Memory B cell (primary cell): ENCODE measurements around the gene APOC3.

Experiments
- ATAC-seq: fragments of 150-1000 bp; cut with Tn5 transposase; 2 replicates; pipeline ENCODE4 v1.10.0; 2021; ENCODE audit warnings: low read depth, mild to moderate bottlenecking, moderate library complexity
- DNase-seq, 2 donors: peaks; one replicate each; pipeline ENCODE4 v3.0.0; 2022; ENCODE audit warnings: low spot score in 2 of 2
- H3K27ac Mint-ChIP-seq: one replicate; pipeline ENCODE4 v1.8.0; 2022; ENCODE audit warnings: mild to moderate bottlenecking, moderate library complexity, mixed read lengths
- H3K27me3 Mint-ChIP-seq: one replicate; pipeline ENCODE4 v1.8.0; 2022; ENCODE audit warnings: mixed read lengths
- H3K36me3 Mint-ChIP-seq: one replicate; pipeline ENCODE4 v1.8.0; 2022; ENCODE audit warnings: mild to moderate bottlenecking, mixed read lengths
- H3K4me1 Mint-ChIP-seq: one replicate; pipeline ENCODE4 v1.8.0; 2022; ENCODE audit warnings: mixed read lengths
- H3K4me3 Mint-ChIP-seq: one replicate; pipeline ENCODE4 v1.8.0; 2022; ENCODE audit warnings: mild to moderate bottlenecking, moderate library complexity, mixed read lengths
- H3K9me3 Mint-ChIP-seq: one replicate; pipeline ENCODE4 v1.8.0; 2022; ENCODE audit warnings: mixed read lengths

APOC3 gene

DNA sequence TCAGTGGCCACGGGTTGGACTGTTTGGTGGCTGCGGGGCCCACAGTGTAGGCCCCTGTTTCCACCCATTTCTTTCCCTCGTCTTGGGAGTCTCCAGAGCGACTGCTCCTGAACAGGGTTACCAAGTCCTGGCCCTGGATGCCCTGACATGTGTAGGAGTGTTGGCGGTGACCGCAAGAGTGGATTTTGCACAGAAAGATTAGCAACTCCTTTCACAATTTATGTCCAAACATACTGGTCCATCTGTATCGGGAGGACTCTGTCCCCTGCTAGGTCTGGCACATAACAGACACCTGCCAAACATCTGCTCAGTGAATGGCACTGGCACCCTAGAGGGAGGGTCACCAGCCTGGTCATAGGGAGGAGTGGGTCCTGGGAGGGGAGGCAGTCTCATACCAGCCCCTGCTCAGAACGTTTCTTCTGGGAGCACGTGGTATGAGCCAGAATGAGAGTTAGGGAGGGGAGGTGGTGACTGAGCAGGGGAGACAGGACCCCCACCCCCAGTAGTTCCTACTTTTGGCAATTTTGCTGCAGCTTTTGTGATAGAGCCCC is 11.1 kb downstream of the APOC3 start:
- no peak overlapping the region for H3K4me3 Mint-ChIP-seq
- DNase-seq (no peak), ATAC-seq (no peak)
- H3K27me3 Mint-ChIP-seq: no peaks in the 10 kb centered on the region
- H3K4me1 Mint-ChIP-seq: peaks cover 2% of the 10 kb centered on the region
- H3K36me3 Mint-ChIP-seq: peaks cover 15% of the 10 kb centered on the region
- no peaks in the 10 kb centered on the region for H3K9me3 Mint-ChIP-seq
- H3K27ac Mint-ChIP-seq: peak overlapping the region; percentile 18

DNA sequence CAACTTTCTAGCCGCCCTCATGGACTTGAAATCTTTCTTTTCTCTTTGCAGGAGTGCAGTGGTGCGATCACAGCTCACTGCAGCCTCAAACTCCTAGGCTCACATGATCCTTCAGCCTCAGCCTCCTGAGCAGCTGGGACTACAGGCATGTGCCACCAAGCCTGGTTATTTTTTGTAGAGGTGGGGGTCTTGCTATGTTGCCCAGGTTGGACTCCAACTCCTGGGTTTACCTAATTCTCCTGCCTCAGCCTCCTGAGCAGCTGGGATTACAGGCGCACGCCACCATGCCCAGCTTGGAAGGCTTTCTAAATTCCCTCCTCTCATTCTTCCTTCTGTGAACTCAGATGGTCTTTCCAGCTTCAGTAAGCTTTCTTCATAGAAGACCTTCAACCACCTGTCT is 12.4 kb downstream of the APOC3 start:
- Mint-ChIP-seq H3K36me3 (peaks cover 26% of the 10 kb centered on the region), H3K4me1 (no peaks in the 10 kb centered on the region), H3K4me3 (no peak overlapping the region), H3K27ac (no peak overlapping the region), H3K27me3 (no peaks in the 10 kb centered on the region), H3K9me3 (no peaks in the 10 kb centered on the region)
- ATAC-seq: no peak
- no peak for DNase-seq

DNA sequence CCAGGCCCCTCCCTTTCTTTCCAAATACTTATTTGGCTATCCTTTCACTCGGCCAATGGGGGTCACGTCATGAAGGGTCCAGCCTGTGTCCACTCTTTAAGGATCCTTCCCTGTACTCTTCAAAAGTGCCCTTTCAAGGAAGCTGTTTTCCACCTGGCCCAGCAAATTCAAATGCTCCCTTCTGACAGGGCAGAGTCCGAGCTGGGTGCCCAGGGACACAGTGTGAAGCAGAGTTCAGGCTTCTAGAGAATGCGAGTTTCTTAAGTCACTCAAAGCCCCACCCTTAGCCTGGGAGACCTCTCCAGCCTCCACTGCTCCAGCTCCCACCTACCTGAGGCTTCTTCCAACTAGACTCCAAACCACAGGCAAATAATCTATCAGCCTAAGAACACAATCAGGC is 13.2 kb downstream of the APOC3 start:
- H3K4me3 Mint-ChIP-seq: no peak overlapping the region
- H3K27ac Mint-ChIP-seq: no peak overlapping the region
- DNase-seq (no peak), ATAC-seq (no peak)
- no peaks in the 10 kb centered on the region for H3K27me3 Mint-ChIP-seq
- no peaks in the 10 kb centered on the region for H3K4me1 Mint-ChIP-seq
- peaks cover 29% of the 10 kb centered on the region for H3K36me3 Mint-ChIP-seq
- H3K9me3 Mint-ChIP-seq: no peaks in the 10 kb centered on the region

DNA sequence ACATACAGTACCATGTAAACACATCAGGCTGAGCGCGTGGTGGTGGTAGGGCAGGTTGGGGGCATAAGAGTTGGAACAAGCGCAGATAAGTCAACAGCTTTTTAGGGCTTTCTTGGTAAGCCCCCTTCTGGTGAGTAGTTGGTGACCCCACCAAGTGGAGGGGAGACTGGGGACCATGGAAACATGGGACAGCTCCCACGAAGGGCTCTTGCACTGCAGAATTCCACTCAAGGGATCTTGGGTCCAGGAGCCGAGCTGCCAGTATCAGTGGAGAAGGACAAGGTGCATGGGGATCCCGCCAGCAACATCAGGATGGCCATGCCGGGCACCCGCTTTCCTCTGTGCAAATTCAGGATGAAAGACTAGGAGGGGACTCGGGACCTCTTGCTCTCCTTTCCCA is 14.0 kb downstream of the APOC3 start:
- Mint-ChIP-seq H3K27ac (no peak overlapping the region), H3K36me3 (peaks cover 29% of the 10 kb centered on the region), H3K4me1 (no peaks in the 10 kb centered on the region), H3K4me3 (no peak overlapping the region), H3K27me3 (no peaks in the 10 kb centered on the region), H3K9me3 (no peaks in the 10 kb centered on the region)
- ATAC-seq (no peak), DNase-seq (no peak)

DNA sequence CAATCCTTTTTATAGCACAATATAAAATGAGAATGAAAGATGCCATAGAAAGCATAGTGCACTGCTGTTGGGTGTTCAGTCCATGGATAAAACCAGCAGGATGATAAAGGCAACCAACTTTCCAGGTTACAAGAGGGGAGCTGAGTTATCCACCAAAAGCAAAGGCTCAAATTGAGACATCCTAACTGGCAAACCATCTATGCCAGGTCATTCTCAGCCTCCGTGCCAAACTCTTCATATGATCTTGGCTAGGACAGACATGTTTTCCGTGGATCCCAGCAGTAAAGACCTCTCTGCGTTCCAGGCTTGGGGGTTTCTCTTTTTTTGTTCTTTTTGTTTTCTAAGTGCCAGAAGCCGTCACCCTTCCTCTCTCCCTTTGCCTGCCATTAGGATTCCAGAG is 15.0 kb downstream of the APOC3 start:
- no peaks in the 10 kb centered on the region for H3K27me3 Mint-ChIP-seq
- peaks cover 2% of the 10 kb centered on the region for H3K4me1 Mint-ChIP-seq
- H3K27ac Mint-ChIP-seq: no peak overlapping the region
- H3K4me3 Mint-ChIP-seq: no peak overlapping the region
- no peak for DNase-seq
- H3K9me3 Mint-ChIP-seq: no peaks in the 10 kb centered on the region
- no peak for ATAC-seq
- peaks cover 32% of the 10 kb centered on the region for H3K36me3 Mint-ChIP-seq

DNA sequence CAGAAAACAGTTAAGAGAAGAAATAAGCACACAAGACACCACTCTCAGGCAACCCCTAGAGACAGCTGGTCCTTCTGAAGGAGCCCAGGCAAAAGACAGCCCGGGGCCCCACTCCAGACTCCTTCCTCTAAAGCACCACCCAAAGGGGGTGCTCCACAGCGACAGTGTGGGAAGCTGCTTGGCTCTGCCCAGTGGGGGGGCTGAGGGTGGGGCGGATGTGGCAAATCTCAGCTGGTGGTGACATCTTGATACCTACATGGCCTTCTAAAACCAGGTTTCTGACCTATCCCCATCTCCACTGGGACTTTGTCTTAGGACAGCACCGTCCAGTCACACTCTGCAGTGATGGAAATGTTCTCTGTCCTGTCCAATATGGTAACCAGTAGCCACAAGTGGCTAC is 17.9 kb downstream of the APOC3 start:
- Mint-ChIP-seq H3K4me3 (no peak overlapping the region), H3K9me3 (no peaks in the 10 kb centered on the region), H3K27ac (no peak overlapping the region), H3K27me3 (no peaks in the 10 kb centered on the region), H3K4me1 (peaks cover 22% of the 10 kb centered on the region), H3K36me3 (peaks cover 36% of the 10 kb centered on the region)
- DNase-seq: no peak
- no peak for ATAC-seq

DNA sequence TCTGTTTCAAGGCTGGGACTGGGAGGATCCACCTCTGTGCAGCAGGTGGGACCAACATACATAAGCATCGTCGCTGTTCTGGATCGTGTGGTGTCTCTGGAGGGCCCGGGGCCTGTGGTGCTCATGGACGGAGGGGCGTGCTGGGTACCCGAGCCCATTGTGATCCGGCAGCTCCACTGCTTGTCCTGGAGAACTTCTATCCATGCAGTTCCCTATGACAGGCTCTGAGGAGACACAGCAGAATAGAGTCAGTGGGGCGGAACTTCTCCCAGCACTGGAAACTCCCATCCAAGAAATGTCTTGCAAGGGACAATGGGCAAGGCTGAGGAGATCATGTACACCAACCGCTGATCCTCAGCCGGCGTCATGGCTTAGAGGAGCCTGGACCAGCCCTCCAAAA is 19.4 kb downstream of the APOC3 start:
- DNase-seq (no peak), ATAC-seq (no peak)
- no peaks in the 10 kb centered on the region for H3K9me3 Mint-ChIP-seq
- H3K27me3 Mint-ChIP-seq: no peaks in the 10 kb centered on the region
- H3K27ac Mint-ChIP-seq: no peak overlapping the region
- H3K4me1 Mint-ChIP-seq: peaks cover 34% of the 10 kb centered on the region
- H3K36me3 Mint-ChIP-seq: peaks cover 34% of the 10 kb centered on the region
- no peak overlapping the region for H3K4me3 Mint-ChIP-seq

DNA sequence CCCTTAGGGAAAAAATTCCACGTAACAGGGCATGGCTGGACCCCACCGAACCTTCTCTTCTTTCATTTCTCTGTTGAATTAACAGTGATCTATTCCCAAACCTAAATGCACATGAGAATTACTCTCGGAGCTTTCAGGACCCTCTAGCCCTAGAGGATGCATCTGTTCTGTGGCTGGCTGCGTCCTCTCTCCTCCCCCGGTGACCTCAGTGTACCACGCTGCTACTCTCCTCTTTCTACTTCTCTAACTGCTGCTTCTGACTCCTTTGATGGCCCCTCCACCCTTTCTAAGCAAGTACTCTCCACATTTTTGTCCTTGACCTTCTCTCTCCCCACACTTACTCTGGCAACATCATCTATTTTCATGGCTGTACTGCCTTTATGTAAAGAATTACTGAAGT is 19.8 kb downstream of the APOC3 start:
- DNase-seq (no peak), ATAC-seq (no peak)
- H3K27me3 Mint-ChIP-seq: no peaks in the 10 kb centered on the region
- H3K4me3 Mint-ChIP-seq: no peak overlapping the region
- no peak overlapping the region for H3K27ac Mint-ChIP-seq
- no peaks in the 10 kb centered on the region for H3K9me3 Mint-ChIP-seq
- H3K4me1 Mint-ChIP-seq: peaks cover 38% of the 10 kb centered on the region
- peaks cover 34% of the 10 kb centered on the region for H3K36me3 Mint-ChIP-seq

DNA sequence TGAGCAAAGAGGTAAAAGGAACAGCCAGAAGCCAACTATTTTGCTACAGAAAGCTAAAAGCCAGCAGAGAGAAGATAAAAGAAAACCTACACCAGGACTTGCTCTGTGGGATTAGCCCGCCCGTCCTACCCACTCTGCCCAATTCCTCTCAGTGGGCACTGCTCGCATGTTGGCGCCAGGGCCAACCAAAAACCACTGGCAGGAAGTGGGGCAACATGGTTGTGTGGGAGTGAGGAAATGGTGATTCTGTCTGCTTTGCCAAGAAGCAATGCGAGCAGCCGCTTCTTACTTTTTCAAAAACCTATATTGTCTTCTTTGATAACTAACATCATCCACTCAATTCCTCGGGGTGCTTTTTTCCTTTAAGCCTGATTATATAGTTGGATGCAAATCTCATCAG is 21.9 kb downstream of the APOC3 start:
- Mint-ChIP-seq H3K27ac (no peak overlapping the region), H3K4me3 (peak overlapping the region; percentile 4), H3K27me3 (no peaks in the 10 kb centered on the region), H3K9me3 (no peaks in the 10 kb centered on the region), H3K4me1 (peaks cover 45% of the 10 kb centered on the region), H3K36me3 (peaks cover 23% of the 10 kb centered on the region)
- DNase-seq (no peak), ATAC-seq (no peak)

DNA sequence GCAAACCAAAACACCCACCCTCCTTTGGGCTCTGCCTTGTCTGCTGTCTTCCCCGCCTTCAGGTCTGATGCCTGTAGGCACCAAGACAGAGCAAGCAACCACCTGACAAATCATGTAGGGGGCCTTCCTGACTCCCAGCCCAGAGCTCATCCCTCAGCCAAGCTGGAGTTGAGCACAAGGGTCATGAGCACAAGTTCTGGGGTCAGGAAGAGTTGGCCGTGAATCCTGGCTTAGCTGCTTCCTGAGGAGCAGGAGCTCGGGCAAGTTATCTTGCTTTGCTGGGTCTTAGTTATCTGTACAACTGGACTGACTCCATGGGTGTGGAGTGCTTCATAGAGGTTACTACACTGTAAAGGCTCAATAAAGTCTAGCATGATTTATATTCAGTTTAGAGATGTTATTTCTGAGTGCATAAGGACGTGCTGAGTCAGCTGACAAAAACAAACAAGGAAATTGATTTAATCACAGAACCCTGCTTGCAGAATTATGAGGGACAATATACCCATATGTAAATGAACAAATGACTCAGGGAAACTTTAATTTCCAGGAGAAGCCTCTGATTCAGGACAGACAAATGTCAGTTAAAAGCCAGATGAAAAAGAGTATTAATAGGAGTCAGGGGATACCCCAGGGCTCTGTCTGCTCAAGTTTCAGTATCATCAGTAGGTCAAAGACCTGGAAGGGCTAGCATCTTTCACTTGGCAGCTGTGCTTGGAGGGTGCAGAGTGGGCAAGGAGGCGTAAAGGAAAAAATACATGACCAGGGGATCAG is 22.7 kb downstream of the APOC3 start:
- Mint-ChIP-seq H3K36me3 (peaks cover 25% of the 10 kb centered on the region), H3K27me3 (no peaks in the 10 kb centered on the region), H3K4me3 (no peak overlapping the region), H3K27ac (no peak overlapping the region), H3K9me3 (no peaks in the 10 kb centered on the region), H3K4me1 (peaks cover 45% of the 10 kb centered on the region)
- DNase-seq (no peak), ATAC-seq (no peak)

DNA sequence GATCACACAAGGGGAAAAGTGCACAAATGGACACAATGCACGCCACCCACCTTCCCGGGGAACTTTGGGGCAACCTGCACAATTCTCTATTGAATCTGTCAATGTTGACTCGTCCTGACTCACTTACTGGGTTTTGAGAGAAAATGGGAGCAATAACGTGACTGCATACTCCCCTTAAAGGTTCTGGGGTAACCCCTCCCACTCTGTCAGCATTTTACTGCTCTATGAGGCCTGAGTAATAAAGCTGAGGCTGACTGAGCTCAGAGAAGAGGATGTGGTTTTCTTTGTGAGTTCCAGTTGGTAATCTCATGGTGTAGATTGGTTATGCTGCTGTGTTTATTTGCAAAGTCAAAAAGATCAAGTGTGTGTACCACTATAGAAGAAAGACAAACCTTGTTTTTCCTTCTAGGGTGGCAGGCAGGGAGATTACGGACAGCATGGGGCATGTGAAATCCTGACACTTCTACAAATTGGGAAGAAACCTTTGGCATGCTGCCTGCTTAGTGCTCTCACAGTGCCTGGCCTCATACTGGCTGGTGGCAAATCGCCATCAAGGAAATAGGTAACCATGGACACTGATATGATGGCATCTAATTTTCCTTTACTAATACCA is 23.9 kb downstream of the APOC3 start:
- Mint-ChIP-seq H3K9me3 (no peaks in the 10 kb centered on the region), H3K4me3 (peak overlapping the region; percentile 1), H3K27ac (no peak overlapping the region), H3K36me3 (peaks cover 32% of the 10 kb centered on the region), H3K27me3 (no peaks in the 10 kb centered on the region), H3K4me1 (peaks cover 45% of the 10 kb centered on the region)
- ATAC-seq: peak; percentile 99
- peak in 1 of 2 donors; percentile 42 for DNase-seq

DNA sequence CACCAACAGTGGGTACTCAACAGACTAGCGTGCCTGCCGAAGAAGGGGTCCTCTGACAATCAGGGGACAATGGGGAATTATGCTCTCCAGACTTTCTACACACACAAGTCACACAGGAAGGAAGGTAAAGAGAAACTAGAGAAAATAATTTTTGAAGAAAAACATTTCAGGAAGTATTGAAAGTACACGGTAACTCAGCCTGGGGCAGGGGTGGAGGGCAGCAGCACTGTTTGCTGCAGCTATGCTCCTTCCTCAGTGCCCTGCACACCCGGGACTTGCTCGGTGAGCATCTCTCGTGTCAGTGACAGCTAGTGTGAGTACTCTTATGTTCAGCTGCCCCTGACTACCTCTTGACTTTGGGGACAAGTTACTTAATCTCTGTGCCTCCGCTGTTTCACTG is 25.7 kb downstream of the APOC3 start:
- Mint-ChIP-seq H3K4me1 (peaks cover 38% of the 10 kb centered on the region), H3K27ac (no peak overlapping the region), H3K4me3 (no peak overlapping the region), H3K9me3 (no peaks in the 10 kb centered on the region), H3K36me3 (peaks cover 31% of the 10 kb centered on the region), H3K27me3 (no peaks in the 10 kb centered on the region)
- DNase-seq (no peak), ATAC-seq (no peak)

DNA sequence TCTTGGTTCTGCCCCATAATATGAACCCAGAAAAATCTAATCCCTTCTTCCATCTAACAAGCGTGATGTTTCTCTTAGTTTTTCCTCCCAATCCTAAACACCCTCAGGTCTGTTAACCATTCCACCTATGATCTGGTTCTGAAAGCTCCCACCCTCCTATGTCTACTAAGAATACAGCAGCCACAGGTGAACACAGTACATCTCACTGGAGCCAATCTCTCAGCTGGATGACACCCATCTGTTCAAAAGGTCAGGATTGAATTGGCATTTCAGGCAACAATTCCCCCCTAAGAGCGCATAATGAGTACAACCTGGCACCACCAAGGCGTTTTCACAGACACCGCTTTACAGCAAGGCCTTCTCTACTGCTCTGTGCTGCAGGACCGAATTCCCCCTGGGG is 26.7 kb downstream of the APOC3 start:
- Mint-ChIP-seq H3K36me3 (peaks cover 38% of the 10 kb centered on the region), H3K27ac (no peak overlapping the region), H3K27me3 (no peaks in the 10 kb centered on the region), H3K4me1 (peaks cover 35% of the 10 kb centered on the region), H3K4me3 (no peak overlapping the region), H3K9me3 (no peaks in the 10 kb centered on the region)
- no peak for ATAC-seq
- DNase-seq: no peak

DNA sequence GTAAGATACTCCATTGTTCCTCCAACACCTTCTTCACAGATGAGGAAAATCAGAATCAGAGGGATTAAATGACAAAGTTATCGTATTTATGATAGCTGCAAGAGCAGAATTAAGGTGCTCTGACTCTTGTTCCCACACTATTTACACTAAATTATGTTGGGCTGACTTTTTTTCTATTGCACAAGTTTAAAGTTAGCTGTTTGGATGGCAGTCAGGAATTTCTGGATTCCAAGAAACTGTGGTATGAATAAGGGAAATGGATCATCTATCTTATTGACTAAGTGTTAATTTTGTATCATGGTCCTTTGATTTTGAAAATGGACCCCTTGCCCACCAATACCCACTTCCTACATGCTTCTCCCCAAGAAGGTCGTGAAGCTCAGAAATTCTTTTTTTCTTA is 27.6 kb downstream of the APOC3 start:
- ATAC-seq: no peak

DNA sequence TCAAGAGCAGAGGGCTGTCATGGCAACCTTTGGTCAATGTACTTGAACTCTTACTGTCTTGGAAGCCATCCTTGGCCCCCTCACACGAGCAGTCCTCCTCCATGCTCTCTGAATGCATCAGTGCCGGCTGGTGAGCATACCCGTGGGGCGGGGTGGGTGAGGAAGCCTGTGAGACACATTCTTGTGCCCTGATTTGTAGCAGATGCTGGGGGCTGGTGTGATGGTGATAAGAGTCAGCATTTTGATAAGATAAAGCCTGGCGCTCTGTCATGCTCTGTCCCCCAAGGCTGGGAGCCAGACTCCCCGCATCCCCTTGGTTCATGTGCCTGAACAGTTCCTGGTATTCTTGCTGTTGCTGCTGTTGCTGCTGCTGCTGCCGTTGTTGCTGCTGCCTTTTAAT is 28.2 kb downstream of the APOC3 start:
- Mint-ChIP-seq H3K4me3 (no peak overlapping the region), H3K36me3 (peaks cover 41% of the 10 kb centered on the region), H3K27me3 (no peaks in the 10 kb centered on the region), H3K9me3 (no peaks in the 10 kb centered on the region), H3K27ac (no peak overlapping the region), H3K4me1 (peaks cover 20% of the 10 kb centered on the region)
- no peak for DNase-seq
- ATAC-seq: no peak

More for the DNA sequence above, 27.6 kb downstream of the APOC3 start:
- peaks cover 26% of the 10 kb centered on the region for H3K4me1 Mint-ChIP-seq
- no peak overlapping the region for H3K27ac Mint-ChIP-seq
- DNase-seq: no peak
- H3K27me3 Mint-ChIP-seq: no peaks in the 10 kb centered on the region
- peaks cover 42% of the 10 kb centered on the region for H3K36me3 Mint-ChIP-seq
- no peak overlapping the region for H3K4me3 Mint-ChIP-seq
- no peaks in the 10 kb centered on the region for H3K9me3 Mint-ChIP-seq
